NCI-H1092 treated with DMSO at 0.1 percent for 48 hours (cell line): ENCODE results near the gene CCDC82.
A peak's percentile ranks its signal among the peaks of the same experiment; 100 is the strongest.
"Not testable (repeated sequence)": the region's sequence is repeated elsewhere in the genome, so short reads cannot be mapped to it uniquely, and the experiment has no call there.

Source experiments
- DNase-seq: peaks from one replicate; lab custom pipeline; 2025; lab: John Stamatoyannopoulos, UW

Gene CCDC82

DNA sequence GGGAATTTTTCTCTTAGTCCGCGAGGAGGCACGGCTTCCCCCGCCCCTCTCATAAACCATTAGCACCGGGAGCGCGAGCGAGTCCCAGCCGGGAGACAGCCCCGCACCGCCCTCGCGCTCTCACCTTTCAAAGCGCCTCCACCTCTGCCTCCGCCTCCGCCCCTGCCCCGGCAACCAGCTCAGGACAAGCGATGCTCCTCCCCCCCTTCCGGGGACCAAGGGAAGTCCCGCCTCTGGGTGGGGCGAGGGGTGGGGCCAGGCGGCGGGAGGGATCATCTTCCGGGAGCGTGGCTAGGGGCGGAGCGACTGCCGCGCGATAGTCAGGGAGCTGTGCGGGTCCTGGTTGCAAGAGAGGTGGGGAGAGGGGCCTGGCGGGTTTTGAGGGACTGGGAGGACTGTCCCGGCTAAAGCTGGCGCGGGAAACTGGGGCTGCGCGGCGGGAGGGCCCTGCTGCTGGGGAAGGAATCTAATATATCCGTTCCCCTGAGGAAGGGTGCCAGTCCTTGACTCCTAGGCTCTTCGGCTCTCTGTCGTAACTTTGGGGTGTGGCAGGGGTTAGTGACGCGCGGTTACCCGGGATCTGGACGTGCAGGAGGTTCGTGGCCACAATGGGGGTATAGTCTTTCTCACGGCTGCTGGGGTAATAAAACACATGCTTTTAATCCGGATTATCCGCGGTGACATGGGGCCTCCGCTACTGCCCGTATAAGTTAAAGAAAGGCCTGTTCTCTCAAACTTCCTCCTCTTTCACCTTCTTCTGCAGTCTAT lies at the start of gene CCDC82, which contains the start of gene JRKL:
TSS of gene CCDC82 (minus strand) at position 193 of the 768 bp plus-strand sequence. CDS start 5,165 bp downstream, outside the sequence.
TSS of gene JRKL (plus strand) at position 294 of the 768 bp plus-strand sequence. CDS start 637 bp downstream, outside the sequence.
- peak; percentile 96 for DNase-seq

- DNase-seq, result not testable (repeated sequence)
Measured at GRCh38 chr11:96432654-96433053, 42.9 kb upstream of the CCDC82 start.

GRCh38 chr11:96430668-96431067 lies 41.0 kb upstream of the CCDC82 start:
- DNase-seq, result no peak

GRCh38 chr11:96424693-96425092 lies 35.0 kb upstream of the CCDC82 start:
- no peak for DNase-seq

GRCh38 chr11:96413408-96413807 lies 23.7 kb upstream of the CCDC82 start:
- DNase-seq, result no peak

- no peak for DNase-seq
Measured at GRCh38 chr11:96412761-96413381, 23.2 kb upstream of the CCDC82 start.

DNA sequence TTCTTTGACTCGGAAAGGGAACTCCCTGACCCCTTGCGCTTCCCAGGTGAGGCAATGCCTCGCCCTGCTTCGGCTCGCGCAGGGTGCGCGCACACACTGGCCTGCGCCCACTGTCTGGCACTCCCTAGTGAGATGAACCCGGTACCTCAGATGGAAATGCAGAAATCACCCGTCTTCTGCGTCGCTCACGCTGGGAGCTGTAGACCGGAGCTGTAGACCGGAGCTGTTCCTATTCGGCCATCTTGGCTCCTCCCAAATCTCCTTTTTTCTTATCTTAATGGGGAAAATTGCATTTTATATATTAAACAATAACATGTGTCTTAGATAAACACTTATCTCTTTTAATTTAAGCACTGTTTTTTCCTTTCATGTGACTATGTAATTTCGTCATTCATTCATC lies 21.7 kb upstream of the CCDC82 start:
- DNase-seq, result not testable (repeated sequence)

- no peak for DNase-seq
Measured at GRCh38 chr11:96400697-96401096, 11.0 kb upstream of the CCDC82 start.

GRCh38 chr11:96397863-96398262 lies 8.2 kb upstream of the CCDC82 start:
- no peak for DNase-seq

- DNase-seq, result no peak
Measured at GRCh38 chr11:96396637-96397036, 6.9 kb upstream of the CCDC82 start.

DNA sequence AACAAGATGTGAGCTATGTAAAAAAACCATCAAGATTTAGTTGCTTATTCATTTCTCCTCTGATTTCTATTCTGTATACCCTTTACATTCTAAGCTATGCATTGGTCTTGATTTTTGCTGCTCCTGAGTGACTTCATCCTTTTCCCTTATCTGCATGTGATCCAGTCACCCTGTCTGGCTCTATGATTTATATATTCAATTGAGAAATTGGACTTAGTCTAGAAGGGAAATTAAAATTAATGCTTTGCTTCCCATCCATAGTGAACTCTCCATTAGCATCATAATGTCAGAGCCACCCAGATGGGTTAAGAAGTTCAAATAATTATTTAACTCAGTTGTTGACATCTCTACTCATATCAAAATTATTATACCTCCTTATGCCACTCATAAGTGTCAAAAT lies 5.1 kb upstream of the CCDC82 start:
- no peak for DNase-seq

DNA sequence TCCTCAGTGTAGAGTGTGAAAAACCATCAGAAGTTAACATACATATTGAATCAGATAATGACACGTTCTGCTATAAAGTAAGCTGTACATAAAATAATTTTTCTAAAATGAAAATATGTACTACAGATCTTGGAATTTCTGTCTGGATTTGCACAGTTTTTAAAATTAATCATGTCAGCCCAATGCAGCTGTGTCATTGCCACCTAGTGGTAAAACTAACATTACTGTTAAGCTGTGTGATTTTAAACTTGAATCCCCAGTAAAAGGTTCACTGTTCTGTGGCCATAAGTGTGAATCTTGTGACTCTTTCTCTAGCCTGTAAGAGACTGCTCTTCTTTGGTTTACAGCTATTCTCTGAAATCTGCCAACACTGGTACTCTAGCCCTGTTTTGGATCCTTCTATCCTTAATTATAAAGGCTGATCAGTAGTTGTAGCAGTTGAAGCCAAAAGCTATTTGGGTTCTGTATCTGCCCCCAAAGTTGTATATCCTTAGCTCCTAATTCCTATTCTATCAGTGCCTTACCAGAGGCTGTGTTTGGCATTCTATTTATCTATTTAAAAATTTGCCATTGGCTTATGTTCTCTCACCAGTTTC lies 4.1 kb upstream of the CCDC82 start:
- DNase-seq, result peak; percentile 24

DNA sequence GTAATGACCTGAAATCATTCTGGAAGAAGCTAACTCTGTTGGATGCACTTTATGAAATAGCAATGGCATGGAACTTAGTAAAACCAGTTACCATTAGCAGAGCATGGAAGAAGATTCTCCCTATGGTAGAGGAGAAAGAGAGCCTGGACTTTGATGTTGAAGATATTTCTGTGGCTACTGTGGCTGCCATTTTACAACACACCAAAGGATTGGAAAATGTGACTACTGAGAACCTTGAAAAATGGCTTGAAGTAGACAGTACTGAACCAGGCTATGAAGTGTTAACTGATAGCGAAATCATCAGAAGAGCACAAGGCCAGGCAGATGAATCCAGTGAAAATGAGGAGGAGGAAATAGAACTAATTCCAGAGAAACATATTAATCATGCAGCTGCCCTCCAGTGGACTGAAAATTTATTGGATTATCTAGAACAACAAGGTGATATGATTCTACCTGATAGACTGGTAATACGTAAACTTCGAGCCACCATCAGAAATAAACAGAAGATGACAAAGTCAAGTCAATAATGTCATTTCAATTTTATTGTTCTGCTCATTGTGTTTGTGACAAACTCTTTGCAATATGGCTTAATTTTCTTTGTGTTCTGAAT lies 2.1 kb upstream of the CCDC82 start:
- DNase-seq, result no peak

- DNase-seq, result no peak
Measured at GRCh38 chr11:96390488-96390792, 728 bp upstream of the CCDC82 start.

- peak; percentile 89 for DNase-seq
Measured at GRCh38 chr11:96388891-96389719, 607 bp downstream of the CCDC82 start.

DNA sequence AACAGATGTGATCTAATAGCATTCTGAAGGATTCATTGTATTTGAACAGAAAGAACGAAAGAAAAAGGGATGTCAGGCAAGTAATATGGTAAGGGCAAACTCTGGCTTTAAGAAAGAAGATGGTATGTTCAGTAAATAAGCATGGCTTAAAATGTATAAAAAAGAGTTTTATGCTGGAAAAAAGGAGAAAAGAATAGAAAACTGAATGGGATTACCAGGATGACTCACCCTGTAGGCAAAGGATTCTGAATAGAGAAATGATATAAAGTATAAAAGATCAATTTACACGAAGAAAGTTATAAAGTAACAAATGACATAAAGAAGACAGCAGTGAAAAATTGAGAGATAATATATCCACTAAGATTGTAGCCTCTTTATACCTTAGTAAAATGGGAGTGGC lies 4.5 kb downstream of the CCDC82 start:
- no peak for DNase-seq

DNA sequence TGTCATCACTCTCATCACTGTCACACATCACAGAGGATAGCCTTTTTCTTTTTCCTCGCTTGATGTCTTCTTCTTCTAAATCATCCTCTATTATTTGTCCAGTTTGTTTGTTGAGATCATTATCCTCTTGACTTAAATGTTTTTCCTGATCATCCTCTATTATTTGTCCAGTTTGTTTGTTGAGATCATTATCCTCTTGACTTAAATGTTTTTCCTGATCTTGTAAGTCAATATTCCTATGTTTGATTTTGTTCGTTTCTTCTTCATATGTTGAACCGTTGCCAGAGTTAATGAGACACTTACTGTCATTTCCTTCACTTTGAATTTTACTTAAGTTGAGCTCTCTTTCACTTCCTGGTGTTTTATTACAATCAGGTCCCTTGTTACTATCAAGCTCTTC lies 5.6 kb downstream of the CCDC82 start:
- peak; percentile 5 for DNase-seq

- no peak for DNase-seq
Measured at GRCh38 chr11:96376796-96377195, 12.9 kb downstream of the CCDC82 start.

GRCh38 chr11:96373826-96374225 lies 15.9 kb downstream of the CCDC82 start:
- DNase-seq, result no peak

- DNase-seq, result no peak
Measured at GRCh38 chr11:96367342-96367741, 22.4 kb downstream of the CCDC82 start.

DNA sequence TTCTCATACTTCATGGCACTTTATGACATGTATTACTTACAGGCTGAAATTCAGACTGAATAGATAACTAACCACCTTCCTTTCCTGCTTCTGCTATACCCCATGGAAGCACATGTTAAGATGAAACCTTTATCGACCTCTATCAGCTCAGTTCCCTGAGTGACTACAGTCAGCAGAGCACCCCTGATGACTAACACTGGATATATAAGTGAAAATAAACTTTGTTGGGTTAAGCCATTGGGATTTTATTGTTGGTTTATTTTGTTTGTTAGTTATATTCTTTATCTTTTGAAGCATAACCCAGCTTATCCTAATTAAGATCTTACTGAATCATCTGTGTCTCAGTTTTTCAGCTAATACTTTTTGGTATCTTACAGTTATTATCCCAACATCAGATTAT lies 23.7 kb downstream of the CCDC82 start:
- DNase-seq, result no peak

GRCh38 chr11:96365493-96365892 lies 24.2 kb downstream of the CCDC82 start:
- DNase-seq, result no peak
